NCI-H2171 treated with DMSO at 0.1 percent for 48 hours (cell line): ENCODE results near the gene ANGPTL2.

ENCODE experiments used
- DNase-seq: peaks from one replicate; lab custom pipeline; 2025; lab: John Stamatoyannopoulos, UW

The ANGPTL2 gene

DNA sequence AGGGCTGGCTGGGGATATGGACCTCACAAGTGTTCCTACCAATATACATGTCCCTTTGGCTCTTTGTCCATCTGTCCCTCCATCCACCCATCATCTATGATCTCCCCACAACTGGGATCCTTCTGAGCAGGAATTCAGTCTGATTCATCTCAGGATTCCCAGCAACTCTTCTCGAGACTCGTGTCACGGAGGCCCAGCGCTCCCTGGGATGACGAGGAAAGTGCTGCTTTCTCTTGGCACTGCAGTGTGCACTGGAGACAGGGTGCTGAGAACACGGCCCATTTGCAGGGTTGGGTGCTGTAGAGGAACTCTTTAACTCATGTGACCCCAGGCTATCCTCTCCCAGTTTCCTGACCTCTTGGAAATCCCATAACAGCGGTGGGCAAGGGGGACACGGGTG, 72.9 kb downstream of the ANGPTL2 start:
- no peak for DNase-seq

DNA sequence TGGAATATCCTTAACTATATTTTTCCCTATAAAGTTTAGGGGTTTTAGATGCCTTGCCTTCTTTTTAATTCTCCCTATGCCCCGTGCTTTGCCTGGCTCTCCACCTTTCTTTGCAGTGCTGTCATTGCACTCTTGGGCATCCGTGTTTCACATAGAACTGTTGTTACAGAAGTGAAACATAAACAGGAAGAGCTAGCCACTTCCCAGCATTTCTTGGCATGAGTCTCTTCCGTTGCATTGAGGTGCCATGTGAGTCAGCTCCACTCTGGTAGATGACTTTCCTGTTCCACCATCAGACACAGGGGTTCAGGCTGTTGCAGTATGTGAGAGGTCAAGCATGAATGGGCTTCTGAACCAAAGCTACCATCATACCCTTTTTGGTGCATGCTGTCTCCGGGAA, 73.4 kb downstream of the ANGPTL2 start:
- DNase-seq: no peak

DNA sequence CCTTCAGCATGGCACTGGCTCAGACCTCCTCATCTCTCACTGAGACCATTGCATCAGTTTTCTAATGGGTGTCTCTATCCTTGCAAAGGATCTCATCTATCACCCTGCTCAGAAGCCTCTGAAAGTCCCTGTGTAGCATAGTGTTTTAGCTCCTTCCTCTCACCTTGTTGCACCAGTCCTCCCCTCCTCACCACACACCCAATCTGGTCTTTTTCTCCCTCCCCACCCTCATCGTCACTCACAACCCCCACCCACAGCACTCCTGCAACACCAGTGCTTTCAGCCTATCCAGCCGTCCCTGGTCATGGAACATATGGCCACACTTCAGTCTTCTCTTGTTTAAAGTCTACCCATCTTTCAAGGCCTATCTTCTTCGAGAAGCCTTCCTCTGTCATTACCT, 74.5 kb downstream of the ANGPTL2 start:
- no peak for DNase-seq

DNA sequence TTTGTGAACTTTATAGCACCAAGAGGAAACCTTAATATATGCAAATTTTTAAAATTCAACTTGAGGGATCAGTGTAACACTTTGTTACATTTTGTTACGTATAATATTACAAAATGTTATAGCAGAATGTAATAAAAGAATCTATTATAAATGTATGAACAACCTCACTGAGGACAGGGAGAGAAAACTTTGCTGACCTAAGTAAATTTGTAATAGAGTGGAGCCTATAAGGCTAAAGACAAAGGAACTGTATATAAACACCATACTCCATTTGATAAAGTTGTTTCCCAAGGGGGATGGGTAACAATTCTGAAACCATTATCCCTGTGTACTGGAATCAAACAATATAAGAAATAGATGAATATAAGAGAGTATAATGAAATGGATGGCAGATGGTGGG, 77.3 kb downstream of the ANGPTL2 start:
- no peak for DNase-seq

DNA sequence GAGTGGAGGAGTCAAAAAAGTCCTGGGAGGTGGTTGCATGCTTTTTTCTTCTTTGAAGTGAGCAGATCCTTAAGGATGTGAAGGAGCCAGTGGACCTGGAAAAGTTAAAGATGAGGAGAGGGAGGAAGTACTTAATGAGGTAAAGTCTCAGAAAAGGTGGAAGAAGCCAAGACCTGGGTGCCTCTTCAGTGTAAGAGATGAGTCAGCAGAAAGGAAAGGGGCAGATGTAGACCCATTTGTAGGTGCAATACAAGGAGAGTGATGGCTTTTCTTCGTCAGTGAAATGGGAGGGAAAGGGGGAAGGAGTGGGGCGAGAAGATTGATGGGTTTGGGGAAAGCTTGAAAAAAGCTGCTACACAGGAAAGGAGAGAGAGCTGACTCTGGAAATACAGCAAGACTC, 82.9 kb downstream of the ANGPTL2 start:
- no peak for DNase-seq

DNA sequence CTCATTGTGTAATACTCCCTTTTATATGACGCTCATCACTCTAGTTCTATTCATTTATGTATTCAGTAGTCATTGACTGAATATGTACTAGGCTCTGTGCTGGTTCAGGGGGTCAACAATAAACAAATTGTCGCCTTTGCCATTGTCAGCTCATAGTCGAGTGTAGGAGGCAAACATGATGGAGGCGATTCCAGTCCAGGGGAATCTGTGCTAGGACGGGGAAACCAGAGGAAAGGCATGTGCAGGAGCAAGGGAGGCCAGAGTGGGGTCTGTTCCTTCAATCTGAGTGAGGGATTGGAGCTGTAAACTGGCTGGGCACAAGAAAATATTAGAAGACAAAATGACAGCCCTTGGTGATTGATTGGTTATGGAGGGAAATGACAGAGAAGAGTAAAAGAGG, 83.9 kb downstream of the ANGPTL2 start:
- no peak for DNase-seq
